SU-DHL-6 (cell line): Measurements from ENCODE around the gene LHPP.

Experiments
- H2AFZ ChIP-seq: fragments of 200-600 bp; sonication (generic); 2 replicates; pipeline ENCODE4 v1.6.1; 2014; ENCODE audit warnings: low read depth, mild to moderate bottlenecking, moderate library complexity, mixed read lengths, antibody characterized with exemption, low read length; ENCODE audit not compliant: severe bottlenecking
- H3F3A ChIP-seq: fragments of 200-600 bp; shearing (Covaris generic); 2 replicates; pipeline ENCODE4 v1.6.0; 2016; ENCODE audit warnings: antibody characterized with exemption, mild to moderate bottlenecking; ENCODE audit not compliant: insufficient read depth
- H3K27ac ChIP-seq: fragments of 200-600 bp; sonication (generic); 2 replicates; pipeline ENCODE4 v1.5.1; 2016; ENCODE audit warnings: low read depth, mild to moderate bottlenecking, low read length, moderate library complexity, mixed read lengths
- H3K27me3 ChIP-seq: fragments of 200-600 bp; sonication (generic), shearing (Covaris generic); 2 replicates; pipeline ENCODE4 v1.6.0; 2014; ENCODE audit warnings: mild to moderate bottlenecking, low read length
- H3K36me3 ChIP-seq: fragments of 200-600 bp; sonication (generic); 2 replicates; pipeline ENCODE4 v1.6.1; 2014; ENCODE audit warnings: mild to moderate bottlenecking, low read length, mixed read lengths
- H3K4me2 ChIP-seq: fragments of 300-600, 200-600 bp; shearing (Covaris generic), sonication (generic); 2 replicates; pipeline ENCODE4 v1.6.0; 2014; ENCODE audit warnings: low read length, low read depth, mild to moderate bottlenecking; ENCODE audit not compliant: poor library complexity, severe bottlenecking
- H3K4me3 ChIP-seq: fragments of 200-600 bp; sonication (generic); 2 replicates; pipeline ENCODE4 v1.5.1; 2014; ENCODE audit warnings: antibody characterized with exemption, low read length, mild to moderate bottlenecking, mixed read lengths; ENCODE audit not compliant: insufficient read depth, poor library complexity, severe bottlenecking
- H3K79me2 ChIP-seq: fragments of 200-600 bp; sonication (generic); 2 replicates; pipeline ENCODE4 v1.6.1; 2014; ENCODE audit warnings: mild to moderate bottlenecking, low read length, moderate library complexity; ENCODE audit not compliant: insufficient read depth
- H3K9ac ChIP-seq: fragments of 200-600 bp; sonication (generic); 2 replicates; pipeline ENCODE4 v1.7.0; 2014; ENCODE audit warnings: mild to moderate bottlenecking, low read length
- H3K9me2 ChIP-seq: fragments of 200-600 bp; sonication (generic); replicated peaks from 2 replicates; pipeline ENCODE4 v1.6.1; 2014; ENCODE audit warnings: low read length; ENCODE audit not compliant: insufficient read depth
- H3K9me3 ChIP-seq: fragments of 200-600 bp; sonication (generic); 2 replicates; pipeline ENCODE4 v1.6.1; 2014; ENCODE audit warnings: low read length, mixed read lengths; ENCODE audit not compliant: insufficient read depth
- H4K20me1 ChIP-seq: fragments of 200-600 bp; sonication (generic); 2 replicates; pipeline ENCODE4 v1.6.1; 2014; ENCODE audit warnings: low read depth, mild to moderate bottlenecking, antibody characterized with exemption, low read length, moderate library complexity, mixed read lengths
- CTCF ChIP-seq: fragments of 200-600 bp; sonication (generic); IDR thresholded peaks from one replicate; pipeline ENCODE4 v1.5.1; 2017; ENCODE audit warnings: antibody characterized with exemption, mild to moderate bottlenecking, low read length, moderate library complexity; ENCODE audit not compliant: insufficient read depth, poor library complexity, severe bottlenecking
- EZH2phosphoT487 ChIP-seq: fragments of 200-600 bp; sonication (generic), shearing (Covaris generic); conservative IDR thresholded peaks from 2 replicates; pipeline ENCODE4 v1.6.1; 2018; ENCODE audit warnings: mild to moderate bottlenecking, antibody characterized with exemption, low read length, moderate library complexity, mixed read lengths

LHPP gene

GRCh38 chr10:124476043-124476725 is 14.6 kb downstream of the LHPP start:
- no peaks in the 10 kb centered on the region for H3K9me2 ChIP-seq
- H3K9ac ChIP-seq: no peak overlapping the region
- H3F3A ChIP-seq: no peaks in the 10 kb centered on the region
- H3K4me2 ChIP-seq: no peak overlapping the region
- H3K27ac ChIP-seq: no peak overlapping the region
- H4K20me1 ChIP-seq: no peaks in the 10 kb centered on the region
- TF ChIP-seq CTCF: no peak
- TF ChIP-seq EZH2phosphoT487: no peak
- H3K79me2 ChIP-seq: no peaks in the 10 kb centered on the region
- H3K36me3 ChIP-seq: no peaks in the 10 kb centered on the region
- H3K9me3 ChIP-seq: no peaks in the 10 kb centered on the region
- no peak overlapping the region for H2AFZ ChIP-seq
- no peaks in the 10 kb centered on the region for H3K27me3 ChIP-seq
- no peak overlapping the region for H3K4me3 ChIP-seq

GRCh38 chr10:124477614-124478363 is 16.2 kb downstream of the LHPP start:
- Histone ChIP-seq H3F3A (no peaks in the 10 kb centered on the region), H3K36me3 (no peaks in the 10 kb centered on the region), H3K9ac (no peak overlapping the region), H3K27me3 (no peaks in the 10 kb centered on the region), H3K9me3 (no peaks in the 10 kb centered on the region), H3K4me3 (no peak overlapping the region), H4K20me1 (no peaks in the 10 kb centered on the region), H2AFZ (no peak overlapping the region), H3K27ac (no peak overlapping the region), H3K9me2 (no peaks in the 10 kb centered on the region), H3K79me2 (no peaks in the 10 kb centered on the region), H3K4me2 (no peak overlapping the region)
- no peak for TF ChIP-seq CTCF
- TF ChIP-seq EZH2phosphoT487: no peak

GRCh38 chr10:124478515-124478914 is 16.9 kb downstream of the LHPP start:
- TF ChIP-seq EZH2phosphoT487 (no peak), CTCF (no peak)
- Histone ChIP-seq H3K9ac (no peak overlapping the region), H3F3A (no peaks in the 10 kb centered on the region), H3K27ac (no peak overlapping the region), H3K79me2 (no peaks in the 10 kb centered on the region), H2AFZ (no peak overlapping the region), H3K4me3 (no peak overlapping the region), H3K36me3 (no peaks in the 10 kb centered on the region), H4K20me1 (no peaks in the 10 kb centered on the region), H3K9me3 (no peaks in the 10 kb centered on the region), H3K27me3 (no peaks in the 10 kb centered on the region), H3K9me2 (no peaks in the 10 kb centered on the region), H3K4me2 (no peak overlapping the region)
